Astrocyte of the cerebellum (primary cell): ENCODE measurements around the gene GALNT16.

Experiments
- DNase-seq: peaks from one replicate; pipeline ENCODE4 v3.0.0-alpha.2; 2011; ENCODE audit warnings: low read depth
- H3K4me3 ChIP-seq: 2 replicates; pipeline ENCODE4 v1.5.1; 2011; ENCODE audit warnings: mild to moderate bottlenecking, low read depth, low read length, moderate library complexity
- in situ Hi-C: cut with HindIII; loops from 2 replicates; pipeline ENCODE4 v1.10.0; 2017; ENCODE audit warnings: low sequenced_read_pairs
- TF ChIP-seq, protein P1 (sequence below): IDR thresholded peaks from 2 replicates; pipeline ENCODE4 v1.5.1; 2012; ENCODE audit warnings: low read length, low read depth, moderate library complexity, mild to moderate bottlenecking; ENCODE audit errors: missing control alignments

Gene GALNT16

DNA sequence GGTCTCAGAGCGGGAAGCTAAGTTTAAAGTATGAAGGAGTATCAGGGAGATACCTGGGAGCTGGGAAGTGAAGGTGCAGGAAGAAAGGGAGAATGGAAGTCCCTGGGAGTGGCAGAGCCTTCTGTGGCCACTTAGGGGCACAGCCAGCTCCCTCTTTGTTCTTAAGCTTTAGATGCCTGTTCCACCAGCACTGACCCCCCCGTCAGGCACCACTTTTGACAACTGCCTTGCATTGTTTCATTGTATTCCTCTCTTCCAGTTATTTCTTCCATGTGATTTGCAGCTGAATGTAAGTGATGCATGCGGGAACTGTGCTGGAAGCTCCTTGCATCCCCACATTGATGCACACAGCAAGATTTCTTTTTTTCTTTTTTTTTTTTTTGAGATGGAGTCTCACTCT lies 2.6 kb downstream of the GALNT16 start:
- in situ Hi-C loops: no loop called here
- no peak overlapping the region for H3K4me3 ChIP-seq
- TF ChIP-seq, protein P1, sequence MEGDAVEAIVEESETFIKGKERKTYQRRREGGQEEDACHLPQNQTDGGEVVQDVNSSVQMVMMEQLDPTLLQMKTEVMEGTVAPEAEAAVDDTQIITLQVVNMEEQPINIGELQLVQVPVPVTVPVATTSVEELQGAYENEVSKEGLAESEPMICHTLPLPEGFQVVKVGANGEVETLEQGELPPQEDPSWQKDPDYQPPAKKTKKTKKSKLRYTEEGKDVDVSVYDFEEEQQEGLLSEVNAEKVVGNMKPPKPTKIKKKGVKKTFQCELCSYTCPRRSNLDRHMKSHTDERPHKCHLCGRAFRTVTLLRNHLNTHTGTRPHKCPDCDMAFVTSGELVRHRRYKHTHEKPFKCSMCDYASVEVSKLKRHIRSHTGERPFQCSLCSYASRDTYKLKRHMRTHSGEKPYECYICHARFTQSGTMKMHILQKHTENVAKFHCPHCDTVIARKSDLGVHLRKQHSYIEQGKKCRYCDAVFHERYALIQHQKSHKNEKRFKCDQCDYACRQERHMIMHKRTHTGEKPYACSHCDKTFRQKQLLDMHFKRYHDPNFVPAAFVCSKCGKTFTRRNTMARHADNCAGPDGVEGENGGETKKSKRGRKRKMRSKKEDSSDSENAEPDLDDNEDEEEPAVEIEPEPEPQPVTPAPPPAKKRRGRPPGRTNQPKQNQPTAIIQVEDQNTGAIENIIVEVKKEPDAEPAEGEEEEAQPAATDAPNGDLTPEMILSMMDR: no peak
- DNase-seq: no peak

DNA sequence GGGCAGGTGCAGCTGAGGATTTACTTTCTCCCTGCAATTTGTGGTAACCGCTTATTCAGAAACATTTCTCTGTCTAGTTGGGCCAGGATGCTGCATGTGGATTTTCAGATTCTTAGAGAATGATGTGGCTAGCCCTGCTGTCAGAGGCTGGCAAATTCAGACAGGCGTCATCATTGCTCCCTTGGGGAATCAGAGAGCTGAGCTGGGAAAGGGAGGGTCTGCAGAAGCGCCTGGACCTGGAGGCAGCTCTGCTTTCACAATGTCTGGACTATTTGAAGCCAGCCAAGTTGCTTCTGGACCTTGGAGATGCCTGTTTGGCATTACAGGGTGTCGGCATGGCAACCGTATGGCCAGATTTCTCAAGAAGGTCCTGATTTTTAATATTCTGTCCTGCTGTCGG lies 3.4 kb downstream of the GALNT16 start:
- TF ChIP-seq, protein P1: no peak
- H3K4me3 ChIP-seq: no peak overlapping the region
- DNase-seq: peak; percentile 81
- in situ Hi-C loops: no loop called here

DNA sequence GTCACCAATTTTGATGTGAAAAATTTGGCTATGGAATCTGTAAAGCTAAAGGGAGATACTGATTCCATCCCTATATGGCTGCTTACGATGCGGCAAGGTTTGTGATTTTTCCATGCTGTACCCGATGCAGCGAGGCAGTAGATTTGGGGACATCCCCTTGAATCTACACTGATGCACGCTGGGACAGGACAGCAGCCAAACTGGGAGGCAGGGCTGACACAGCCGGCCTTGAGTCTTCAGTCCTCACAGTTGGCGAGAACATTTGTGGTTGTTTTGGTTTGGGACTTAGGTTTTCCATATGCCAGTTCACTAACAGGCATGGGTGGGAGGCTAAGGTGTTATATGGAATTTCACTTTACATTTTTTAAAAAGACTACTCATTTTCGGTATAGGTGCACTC lies 3.8 kb downstream of the GALNT16 start:
- H3K4me3 ChIP-seq: no peak overlapping the region
- TF ChIP-seq, protein P1: no peak
- no peak for DNase-seq
- in situ Hi-C loops: no loop called here

DNA sequence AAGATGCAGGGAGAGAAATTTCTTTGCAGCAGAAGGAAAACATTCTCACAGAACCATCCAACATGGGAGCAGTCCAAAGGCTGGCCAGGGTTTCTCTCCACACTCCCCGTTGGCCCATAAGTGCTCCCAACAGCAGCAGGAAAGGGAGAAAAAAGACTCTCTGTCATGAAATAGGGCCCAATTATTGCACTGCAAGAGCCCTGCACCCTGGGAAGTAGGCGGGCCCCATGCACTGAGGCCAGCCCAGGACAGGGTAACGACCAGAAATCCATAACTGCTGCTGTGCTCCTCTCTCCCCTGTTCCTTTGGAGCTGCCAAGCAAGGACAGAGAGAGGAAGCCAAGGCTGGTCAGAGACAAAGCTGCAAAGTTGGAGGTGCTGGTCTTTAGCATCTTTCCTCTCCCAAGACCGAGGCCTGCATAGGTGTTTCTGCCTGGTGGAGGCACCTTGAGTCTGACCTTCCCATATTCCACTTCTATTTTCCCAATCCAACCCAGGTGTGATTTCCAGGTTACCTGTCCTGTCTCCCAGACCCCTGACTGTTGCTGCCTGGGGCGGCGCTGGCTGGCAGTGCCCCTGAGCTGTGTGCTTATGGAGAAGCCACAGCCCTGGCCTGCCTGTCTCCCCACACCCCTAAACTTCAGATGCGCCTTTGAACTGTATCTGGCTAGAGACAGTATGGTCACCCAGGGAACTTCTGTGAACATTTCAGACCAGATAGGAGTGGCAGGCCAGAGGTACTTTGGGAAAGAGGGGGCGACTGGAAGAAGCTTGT lies 6.8 kb downstream of the GALNT16 start:
- no peak for DNase-seq
- no peak overlapping the region for H3K4me3 ChIP-seq
- TF ChIP-seq, protein P1: no peak
- in situ Hi-C loops: no loop called here

DNA sequence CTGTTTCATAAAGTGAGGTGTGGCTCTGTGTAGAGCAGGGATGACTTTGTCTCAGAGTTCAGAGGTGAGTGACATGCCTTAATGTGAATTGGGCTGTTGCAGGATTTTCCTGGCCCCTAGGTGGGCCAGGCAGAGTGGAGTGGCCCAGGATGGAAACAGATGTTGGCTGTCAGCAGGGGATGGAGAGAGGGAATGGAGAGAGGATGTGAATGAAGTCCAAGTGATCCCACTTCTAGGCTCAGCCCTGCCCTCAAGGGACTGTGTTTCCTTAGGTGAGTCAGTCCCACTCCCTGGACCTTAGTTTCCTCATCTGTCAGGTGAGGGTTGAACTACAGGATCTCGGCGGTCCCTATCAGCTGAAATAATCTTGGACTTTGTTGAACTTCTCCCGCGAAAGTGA lies 7.5 kb downstream of the GALNT16 start:
- no peak for DNase-seq
- in situ Hi-C loops: no loop called here
- TF ChIP-seq, protein P1: no peak
- no peak overlapping the region for H3K4me3 ChIP-seq

DNA sequence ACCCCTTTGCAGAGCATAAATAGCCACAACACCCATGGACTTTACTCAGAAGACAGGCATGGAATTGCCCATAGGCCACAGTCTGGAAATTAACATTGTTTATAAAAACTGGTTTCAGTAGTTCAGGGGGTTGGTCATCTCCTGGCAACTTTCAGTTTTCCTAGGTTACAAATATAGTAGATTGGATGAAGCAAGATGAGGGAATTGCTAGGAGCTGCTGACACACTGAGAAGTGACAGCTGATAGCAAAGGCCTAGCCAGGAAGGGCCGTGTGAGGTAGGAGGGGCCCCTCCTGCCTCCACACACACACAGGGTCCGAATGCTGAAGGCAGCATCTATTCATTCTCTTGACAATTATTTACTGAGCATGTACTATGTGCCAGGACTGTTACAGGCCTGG lies 8.3 kb downstream of the GALNT16 start:
- in situ Hi-C loops: no loop called here
- TF ChIP-seq, protein P1: no peak
- no peak for DNase-seq

More for the DNA sequence above, 8.3 kb downstream of the GALNT16 start:
- no peak overlapping the region for H3K4me3 ChIP-seq
